AG04449 (cell line): ENCODE results near the gene SASH1.

ENCODE experiments used
- CTCF ChIA-PET: fragments of 350-600 bp; formaldehyde crosslinking; extraction: SDS; loops from one replicate; lab custom pipeline; 2021; ENCODE audit warnings: antibody characterized with exemption; lab: Yijun Ruan, JAX
- POLR2A ChIA-PET: fragments of 400-600, 350-600 bp; formaldehyde crosslinking; extraction: SDS; loops from one replicate; lab custom pipeline; 2020; ENCODE audit warnings: antibody characterized with exemption, inconsistent platforms; lab: Yijun Ruan, JAX
- DNase-seq: peaks from one replicate; pipeline ENCODE4 v3.0.0-alpha.2; 2010; ENCODE audit warnings: low read depth, low spot score
- H3K4me3 ChIP-seq: 2 replicates; pipeline ENCODE4 v1.5.1; 2011; ENCODE audit warnings: low read depth, mild to moderate bottlenecking, control low read depth, low read length
- CTCF ChIP-seq: IDR thresholded peaks from one replicate; pipeline ENCODE4 v1.5.1; 2011; ENCODE audit warnings: mild to moderate bottlenecking, moderate library complexity, low read length, control low read depth, inconsistent platforms; ENCODE audit not compliant: insufficient read depth; ENCODE audit errors: missing control alignments

SASH1 gene

DNA sequence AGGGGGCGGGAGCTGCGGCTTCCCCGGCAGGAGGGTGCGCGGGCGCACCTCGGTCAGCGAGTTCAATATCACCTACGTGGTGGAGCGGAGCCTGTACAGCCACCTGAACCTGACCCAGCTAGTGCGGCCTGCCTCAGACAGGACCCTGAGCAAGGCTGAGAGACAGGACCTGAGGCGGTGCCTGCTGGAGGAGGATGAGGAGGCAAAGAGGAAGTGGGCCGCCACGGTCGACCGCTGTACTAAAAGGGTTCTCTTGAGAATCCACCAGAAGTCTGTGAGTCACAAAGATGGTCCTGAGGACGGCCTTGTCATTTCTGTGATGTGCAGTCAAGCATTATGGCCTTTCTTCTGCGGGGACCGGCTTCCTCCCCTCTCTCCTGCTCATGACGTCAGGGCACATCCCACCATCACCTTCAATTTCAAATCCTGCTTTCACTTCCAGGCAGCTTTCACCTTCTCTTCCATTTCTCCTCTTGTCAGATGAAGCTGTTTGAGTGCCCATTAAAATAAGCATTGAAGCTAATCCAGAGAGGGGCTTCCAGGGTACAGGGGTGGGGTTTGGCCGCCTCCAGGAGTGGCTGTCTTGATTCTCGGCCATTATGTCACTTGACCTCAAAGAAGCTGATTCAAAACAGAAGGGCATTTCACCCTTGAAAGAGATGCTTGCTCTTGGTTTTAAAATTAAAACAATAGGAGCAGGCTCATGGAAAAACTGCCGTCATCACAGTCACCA, 177.6 kb downstream of the SASH1 start:
- TF ChIP-seq CTCF, result no peak
- DNase-seq, result no peak
- ChIA-PET CTCF (interaction anchor here (1.4 kb wide), 1 partner anchor 40 kb away, joined by 3 read pairs; no protein-coding TSS in a partner anchor), POLR2A (no interaction called here)
- no peak overlapping the region for H3K4me3 ChIP-seq

DNA sequence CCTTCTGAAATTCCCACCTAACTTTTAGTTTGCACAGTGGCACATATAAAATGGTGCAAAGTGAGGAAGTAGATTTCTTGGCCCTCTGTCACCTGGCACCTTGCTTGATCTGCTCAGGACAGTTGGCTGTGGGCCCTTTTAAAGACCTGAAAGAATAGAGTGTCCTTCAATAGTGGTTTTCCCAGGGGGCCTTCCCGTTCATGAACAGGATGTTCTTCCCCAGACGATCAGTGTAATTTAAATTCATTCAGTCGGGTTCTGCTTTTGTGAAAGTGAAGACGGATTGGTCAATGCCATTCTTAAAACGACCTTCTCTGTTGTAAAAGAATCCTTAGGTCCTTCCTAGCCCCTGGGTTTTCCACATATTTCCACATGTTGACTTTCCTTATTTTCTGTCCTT, 178.5 kb downstream of the SASH1 start:
- no peak overlapping the region for H3K4me3 ChIP-seq
- CTCF ChIA-PET, result no interaction called here
- no peak for TF ChIP-seq CTCF
- POLR2A ChIA-PET, result no interaction called here
- DNase-seq, result no peak

GRCh38 chr6:148521586-148521985, 178.9 kb downstream of the SASH1 start:
- CTCF ChIA-PET, result no interaction called here
- H3K4me3 ChIP-seq, result no peak overlapping the region
- TF ChIP-seq CTCF, result no peak
- POLR2A ChIA-PET, result no interaction called here
- DNase-seq, result no peak

- POLR2A ChIA-PET, result interaction anchor here (0.5 to 2.4 kb wide), 2 partner anchors 14 to 225 kb away, joined by 3 to 8 read pairs; no protein-coding TSS in a partner anchor
- H3K4me3 ChIP-seq, result no peak overlapping the region
- peak; percentile 93 for DNase-seq
- TF ChIP-seq CTCF, result no peak
- CTCF ChIA-PET, result interaction anchor here (1.9 to 2.0 kb wide), 2 partner anchors 9 to 37 kb away, joined by 4 read pairs; no protein-coding TSS in a partner anchor
These were observed 180.4 kb downstream of the SASH1 start for GRCh38 chr6:148523048-148523447.

DNA sequence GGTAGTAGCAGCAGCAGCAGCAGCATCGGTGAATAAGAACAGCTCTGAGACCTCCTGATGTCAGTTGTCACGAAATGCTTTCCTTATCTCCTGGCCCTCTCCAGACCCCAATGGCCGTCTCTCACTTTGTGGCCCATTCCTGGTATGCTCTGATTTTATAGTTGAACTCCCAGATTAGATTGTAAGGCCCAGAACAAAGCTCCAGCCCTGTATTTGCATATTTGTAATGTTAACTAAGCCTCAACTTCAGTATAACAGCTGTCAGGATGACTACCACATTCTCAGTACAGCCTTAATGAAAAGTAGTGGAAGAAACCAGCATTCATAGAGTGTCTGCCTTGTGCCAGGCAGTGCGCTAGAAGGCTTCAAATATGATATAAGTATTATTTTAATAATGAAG, 180.9 kb downstream of the SASH1 start:
- no peak for TF ChIP-seq CTCF

GRCh38 chr6:148524471-148524882, 181.8 kb downstream of the SASH1 start:
- no peak for TF ChIP-seq CTCF

More for the DNA sequence above, 180.9 kb downstream of the SASH1 start:
- no peak overlapping the region; the same call in 1 of the 2 replicates for H3K4me3 ChIP-seq
- ChIA-PET POLR2A (interaction anchor here (0.5 to 2.4 kb wide), 2 partner anchors 14 to 224 kb away, joined by 3 to 8 read pairs; no protein-coding TSS in a partner anchor), CTCF (interaction anchor here (1.0 to 2.0 kb wide), 4 partner anchors 9 to 36 kb away, joined by 3 to 4 read pairs (median 4); no protein-coding TSS in a partner anchor)
- no peak for DNase-seq

More at GRCh38 chr6:148524471-148524882, 181.8 kb downstream of the SASH1 start:
- ChIA-PET POLR2A (interaction anchor here (2.4 kb wide), 1 partner anchor 15 kb away, joined by 8 read pairs; no protein-coding TSS in a partner anchor), CTCF (interaction anchor here (1.0 to 2.0 kb wide), 3 partner anchors 8 to 34 kb away, joined by 3 to 4 read pairs (median 4); no protein-coding TSS in a partner anchor)
- no peak for DNase-seq
- peak overlapping the region; percentile 2; the same call in 1 of the 2 replicates for H3K4me3 ChIP-seq
